Measurements from ENCODE around the gene HMGCLL1.

HMGCLL1 gene

GRCh38 chr6:55584654-55585354, 5.8 kb upstream of the HMGCLL1 start:
- no peak for TF ChIP-seq CTCF (IDR thresholded peaks at IDR 0.05)

- TF ChIP-seq CTCF (IDR thresholded peaks at IDR 0.05), result no peak
Measured at GRCh38 chr6:55576811-55577210, 2.2 kb downstream of the HMGCLL1 start.

GRCh38 chr6:55574556-55574955, 4.4 kb downstream of the HMGCLL1 start:
- TF ChIP-seq CTCF (IDR thresholded peaks at IDR 0.05), result no peak

GRCh38 chr6:55569638-55570037, 9.4 kb downstream of the HMGCLL1 start:
- TF ChIP-seq CTCF (IDR thresholded peaks at IDR 0.05), result no peak

GRCh38 chr6:55568808-55569439, 10.1 kb downstream of the HMGCLL1 start:
- TF ChIP-seq CTCF (IDR thresholded peaks at IDR 0.05), result no peak

GRCh38 chr6:55567558-55567957, 11.4 kb downstream of the HMGCLL1 start:
- no peak for TF ChIP-seq CTCF (IDR thresholded peaks at IDR 0.05)

- no peak for TF ChIP-seq CTCF (IDR thresholded peaks at IDR 0.05)
Measured at GRCh38 chr6:55566036-55566710, 12.8 kb downstream of the HMGCLL1 start.
